HEK293 (cell line): ENCODE data around the gene LIMA1.

Experiments used
- KLF16 ChIP-seq: fragments of 450-650 bp; formaldehyde crosslinking; IDR thresholded peaks from 2 replicates; pipeline ENCODE4 v1.5.1; 2017; ENCODE audit warnings: missing biosample characterization, missing genetic modification characterization
- ZNF121 ChIP-seq: fragments of 450-650 bp; formaldehyde crosslinking; IDR thresholded peaks from 2 replicates; pipeline ENCODE4 v1.5.1; 2016; ENCODE audit warnings: missing biosample characterization, missing genetic modification characterization
- ZNF670 ChIP-seq: fragments of 450-650 bp; formaldehyde crosslinking; IDR thresholded peaks from 2 replicates; pipeline ENCODE4 v1.5.1; 2016; ENCODE audit warnings: missing biosample characterization, missing genetic modification characterization, low read depth
- TF ChIP-seq, protein P1 (sequence below): fragments of 450-650 bp; formaldehyde crosslinking; IDR thresholded peaks from 2 replicates; pipeline ENCODE4 v1.5.1; 2016; ENCODE audit warnings: missing biosample characterization, missing genetic modification characterization, low read depth
- TF ChIP-seq, protein P2 (sequence below): fragments of 450-650 bp; formaldehyde crosslinking; IDR thresholded peaks from 2 replicates; pipeline ENCODE4 v1.5.1; 2016; ENCODE audit warnings: missing biosample characterization, missing genetic modification characterization

DNA sequence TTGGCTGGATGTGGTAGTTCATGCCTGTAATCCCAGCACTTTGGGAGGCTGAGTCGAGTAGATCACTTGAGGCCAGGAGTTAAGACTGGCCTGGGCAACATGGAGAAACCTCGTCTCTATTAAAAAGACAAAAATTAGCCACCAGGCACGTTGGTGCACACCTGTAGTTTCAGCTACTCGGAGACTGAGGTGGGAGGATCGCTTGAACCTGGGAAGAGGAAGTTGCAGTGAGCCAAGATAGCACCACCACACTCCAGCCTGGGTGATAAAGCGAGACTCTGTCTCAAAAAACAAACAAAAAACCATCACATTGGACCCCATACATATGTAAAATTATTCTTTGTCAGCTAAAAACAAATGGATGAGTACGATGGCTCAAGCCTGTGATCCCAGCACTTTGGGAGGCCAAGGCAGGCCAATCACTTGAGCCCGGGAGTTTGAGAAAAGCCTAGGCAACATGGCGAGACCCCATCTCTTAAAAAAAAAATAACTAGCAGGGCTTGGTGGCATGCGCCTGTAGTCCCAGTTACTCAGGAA is 43.9 kb downstream of the LIMA1 start:
- TF ChIP-seq ZNF121 (tag by site-specific recombination) (no peak), ZNF670 (tag by site-specific recombination) (no peak), KLF16 (tag by site-specific recombination) (no peak)
- TF ChIP-seq, protein P1, sequence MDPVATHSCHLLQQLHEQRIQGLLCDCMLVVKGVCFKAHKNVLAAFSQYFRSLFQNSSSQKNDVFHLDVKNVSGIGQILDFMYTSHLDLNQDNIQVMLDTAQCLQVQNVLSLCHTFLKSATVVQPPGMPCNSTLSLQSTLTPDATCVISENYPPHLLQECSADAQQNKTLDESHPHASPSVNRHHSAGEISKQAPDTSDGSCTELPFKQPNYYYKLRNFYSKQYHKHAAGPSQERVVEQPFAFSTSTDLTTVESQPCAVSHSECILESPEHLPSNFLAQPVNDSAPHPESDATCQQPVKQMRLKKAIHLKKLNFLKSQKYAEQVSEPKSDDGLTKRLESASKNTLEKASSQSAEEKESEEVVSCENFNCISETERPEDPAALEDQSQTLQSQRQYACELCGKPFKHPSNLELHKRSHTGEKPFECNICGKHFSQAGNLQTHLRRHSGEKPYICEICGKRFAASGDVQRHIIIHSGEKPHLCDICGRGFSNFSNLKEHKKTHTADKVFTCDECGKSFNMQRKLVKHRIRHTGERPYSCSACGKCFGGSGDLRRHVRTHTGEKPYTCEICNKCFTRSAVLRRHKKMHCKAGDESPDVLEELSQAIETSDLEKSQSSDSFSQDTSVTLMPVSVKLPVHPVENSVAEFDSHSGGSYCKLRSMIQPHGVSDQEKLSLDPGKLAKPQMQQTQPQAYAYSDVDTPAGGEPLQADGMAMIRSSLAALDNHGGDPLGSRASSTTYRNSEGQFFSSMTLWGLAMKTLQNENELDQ (tag by site-specific recombination): no peak
- TF ChIP-seq, protein P2, sequence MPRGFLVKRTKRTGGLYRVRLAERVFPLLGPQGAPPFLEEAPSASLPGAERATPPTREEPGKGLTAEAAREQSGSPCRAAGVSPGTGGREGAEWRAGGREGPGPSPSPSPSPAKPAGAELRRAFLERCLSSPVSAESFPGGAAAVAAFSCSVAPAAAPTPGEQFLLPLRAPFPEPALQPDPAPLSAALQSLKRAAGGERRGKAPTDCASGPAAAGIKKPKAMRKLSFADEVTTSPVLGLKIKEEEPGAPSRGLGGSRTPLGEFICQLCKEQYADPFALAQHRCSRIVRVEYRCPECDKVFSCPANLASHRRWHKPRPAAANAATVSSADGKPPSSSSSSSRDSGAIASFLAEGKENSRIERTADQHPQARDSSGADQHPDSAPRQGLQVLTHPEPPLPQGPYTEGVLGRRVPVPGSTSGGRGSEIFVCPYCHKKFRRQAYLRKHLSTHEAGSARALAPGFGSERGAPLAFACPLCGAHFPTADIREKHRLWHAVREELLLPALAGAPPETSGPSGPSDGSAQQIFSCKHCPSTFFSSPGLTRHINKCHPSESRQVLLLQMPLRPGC (tag by site-specific recombination): no peak
